CD4-positive, alpha-beta T cell treated with Interleukin-17A for 4 hours (primary cell): ENCODE results near the gene APBA2.
A peak's percentile ranks its signal among the peaks of the same experiment; 100 is the strongest.
"Not testable (repeated sequence)": the region's sequence is repeated elsewhere in the genome, so short reads cannot be mapped to it uniquely, and the experiment has no call there.

Experiments
- DNase-seq: peaks from one replicate; pipeline ENCODE4 v3.0.0-alpha.2; 2020; ENCODE audit warnings: mixed read lengths

The APBA2 gene

DNA sequence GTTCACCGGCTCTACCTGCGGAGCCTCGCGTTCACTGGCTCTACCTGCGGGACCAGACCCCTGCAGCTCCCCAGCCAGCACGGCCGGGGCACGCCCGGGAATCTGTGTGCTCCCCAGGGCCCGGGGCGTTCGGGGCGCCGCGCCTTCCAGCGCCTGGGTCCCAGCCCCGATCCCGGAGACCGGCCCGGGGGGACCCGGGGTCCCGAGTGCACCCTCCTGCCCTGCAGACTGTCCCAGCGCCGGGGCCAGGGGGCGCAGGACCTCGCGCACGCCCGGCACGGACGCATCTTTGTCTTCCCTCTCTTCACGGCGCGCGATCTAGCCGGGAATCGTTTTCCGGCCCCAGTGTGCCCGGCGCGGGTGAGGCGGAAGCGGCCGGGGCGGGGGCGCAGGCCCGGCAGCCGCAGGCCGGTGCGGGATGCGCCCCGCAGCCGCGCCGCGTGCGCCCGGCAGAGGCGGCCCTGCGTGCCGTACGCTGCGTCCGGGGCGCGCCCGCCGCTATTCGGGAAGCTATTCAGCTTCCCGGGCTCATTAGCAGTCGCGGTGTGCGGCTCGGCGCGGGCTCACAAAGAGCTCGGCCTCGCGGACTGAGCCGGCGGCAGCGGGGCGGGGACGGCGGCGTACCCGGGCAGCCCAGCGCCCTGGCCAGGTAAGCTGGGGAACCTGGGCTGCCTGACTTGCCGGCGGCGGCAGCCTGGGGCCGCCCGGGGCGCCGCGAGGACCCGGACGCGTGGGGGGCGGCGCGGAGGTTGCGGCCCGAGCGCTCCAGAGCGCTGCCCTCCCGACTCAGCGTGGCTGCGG is at the start of gene APBA2:
Gene APBA2 (plus strand): TSS at position 345 of the 801 bp plus-strand sequence. CDS start 167,911 bp downstream, outside the sequence.
- peak; percentile 70 for DNase-seq

DNA sequence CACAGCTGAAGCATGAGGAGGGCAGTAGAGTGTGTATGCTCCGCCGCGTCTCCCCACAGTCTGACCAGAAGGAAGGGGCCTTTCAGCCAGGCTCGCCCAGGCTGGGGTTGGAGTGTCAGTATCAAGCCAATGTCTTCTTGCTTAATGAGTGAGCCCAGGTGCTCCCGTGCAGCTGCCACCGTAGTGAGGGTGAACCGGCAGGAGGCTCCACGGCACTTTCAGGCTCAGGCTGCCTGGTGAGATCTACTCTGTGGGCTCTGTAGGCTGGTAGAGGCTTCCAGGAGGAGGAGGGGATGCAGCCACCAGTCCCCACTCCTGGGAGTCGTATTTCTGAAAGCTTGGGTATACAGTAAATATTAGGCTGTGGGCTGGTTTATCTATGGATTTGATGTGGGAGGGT is 45.5 kb upstream of the APBA2 start:
- DNase-seq: not testable (repeated sequence)

DNA sequence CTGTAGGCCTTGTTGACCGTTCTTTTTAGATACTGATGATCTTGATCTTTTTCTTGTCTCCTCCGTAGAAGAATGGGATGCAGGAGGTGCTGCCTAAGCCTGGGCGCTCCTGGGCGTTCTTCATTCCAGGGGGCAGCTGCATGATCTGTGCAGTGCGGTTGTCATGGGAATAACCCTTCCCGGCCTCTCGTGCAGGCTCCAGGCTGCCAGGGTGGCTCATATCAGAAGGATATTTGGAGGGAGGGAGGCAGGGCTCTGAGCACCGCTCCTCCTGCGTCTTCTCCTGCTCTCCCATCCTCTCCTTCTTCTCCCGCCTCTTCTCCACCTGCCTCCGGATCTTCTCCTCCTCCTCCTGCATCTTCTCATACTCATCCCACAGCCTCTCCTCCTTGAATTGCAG is 43.6 kb upstream of the APBA2 start:
- not testable (repeated sequence) for DNase-seq

DNA sequence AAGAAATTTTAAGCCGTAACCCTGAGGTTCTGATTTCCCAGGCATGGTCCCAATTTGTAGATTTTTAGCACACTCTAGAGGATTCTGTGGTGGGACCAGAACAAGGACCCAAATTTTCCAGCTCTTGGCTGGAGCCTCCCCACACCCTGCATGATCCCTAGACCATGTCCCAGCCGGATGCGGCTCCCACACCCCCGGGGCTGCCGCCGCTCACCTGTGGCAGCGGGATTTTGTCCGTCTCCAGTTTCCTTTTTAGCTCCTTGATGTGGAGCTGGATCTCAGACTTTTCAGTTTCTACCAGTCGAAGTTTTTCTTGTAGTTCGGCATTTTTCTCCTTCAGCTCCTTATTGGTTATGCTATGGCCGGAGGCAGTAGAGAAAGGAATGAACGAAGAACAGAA is 42.3 kb upstream of the APBA2 start:
- not testable (repeated sequence) for DNase-seq

DNA sequence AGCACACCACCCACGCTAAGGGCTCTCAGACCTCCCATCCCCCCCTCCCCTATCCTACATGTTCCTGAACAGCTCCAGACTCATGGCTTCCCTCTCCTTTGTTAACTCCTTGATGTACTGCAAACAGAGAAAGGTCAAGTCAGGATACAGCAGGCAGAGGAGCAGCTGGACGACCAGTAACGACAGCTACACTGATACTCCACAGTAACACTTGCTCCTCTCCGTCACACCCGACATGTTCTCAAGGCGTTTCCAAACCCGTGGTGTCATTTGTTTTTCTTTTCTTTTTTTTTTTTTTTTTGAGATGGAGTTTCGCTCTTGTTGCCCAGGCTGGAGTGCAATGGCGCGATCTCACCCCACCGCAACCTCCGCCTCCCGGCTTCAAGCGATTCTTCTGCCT is 41.6 kb upstream of the APBA2 start:
- not testable (repeated sequence) for DNase-seq

DNA sequence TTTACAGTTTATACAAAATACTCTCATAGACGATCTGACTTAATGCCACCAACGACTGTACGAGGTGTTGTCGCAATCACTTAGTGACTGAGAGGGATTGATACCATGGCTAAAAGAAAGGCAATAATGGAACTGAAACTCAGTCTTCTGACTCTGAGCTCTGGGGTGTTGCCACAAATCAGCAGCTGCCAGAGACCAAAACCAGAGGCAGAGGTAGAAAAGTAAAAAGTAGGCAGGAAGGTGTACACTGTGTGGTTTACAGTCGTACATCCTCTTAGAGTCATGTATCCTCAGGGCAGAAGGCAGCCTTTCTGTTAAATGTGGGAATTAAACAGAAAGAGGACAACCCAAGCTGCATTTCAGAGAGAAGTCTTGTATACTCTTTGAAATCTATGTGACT is 38.5 kb upstream of the APBA2 start:
- DNase-seq: not testable (repeated sequence)

DNA sequence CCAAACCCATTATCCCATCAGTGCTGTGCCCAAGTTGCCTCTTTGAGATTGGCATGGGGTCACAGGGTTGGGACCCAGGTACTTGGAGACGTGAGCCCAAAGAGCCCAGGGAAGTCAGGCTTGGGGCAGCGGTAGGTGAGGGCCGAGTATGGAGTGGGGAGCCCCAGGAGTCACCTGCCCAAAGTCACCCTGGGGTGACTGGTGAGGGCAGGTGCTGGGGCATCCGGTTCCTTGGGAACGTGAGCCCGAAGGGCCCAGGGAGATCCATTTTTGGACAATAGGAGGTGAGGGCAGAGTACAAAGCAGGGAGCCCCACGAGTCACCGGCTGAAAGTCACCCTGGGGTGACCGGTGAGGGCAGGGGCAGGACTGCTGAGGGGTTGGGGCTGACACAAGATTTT is 37.8 kb upstream of the APBA2 start:
- DNase-seq: not testable (repeated sequence)

DNA sequence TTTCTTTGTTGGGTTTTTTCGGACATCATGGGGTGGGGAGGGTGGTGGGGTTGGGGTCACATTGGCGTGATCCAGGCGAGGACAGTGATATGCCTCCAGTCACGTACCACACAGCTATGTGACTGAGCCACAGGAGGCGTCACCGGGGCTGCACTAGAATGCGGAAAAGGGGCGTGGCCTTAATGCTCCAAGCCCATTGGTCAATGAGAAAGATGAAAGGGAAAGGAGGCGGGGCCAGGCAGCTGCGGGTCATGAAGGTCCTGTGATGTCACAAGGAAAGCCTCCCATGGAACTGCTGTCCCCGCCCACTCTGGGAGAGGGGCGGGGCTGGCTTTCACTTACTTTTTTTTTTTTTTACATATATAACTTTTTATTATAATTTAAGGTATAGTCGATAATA is 37.3 kb upstream of the APBA2 start, which contains the start of gene GOLGA6L7:
Gene GOLGA6L7 (minus strand): TSS at position 124 of the 400 bp plus-strand sequence. CDS start 95 bp downstream, at position 29.
- not testable (repeated sequence) for DNase-seq

DNA sequence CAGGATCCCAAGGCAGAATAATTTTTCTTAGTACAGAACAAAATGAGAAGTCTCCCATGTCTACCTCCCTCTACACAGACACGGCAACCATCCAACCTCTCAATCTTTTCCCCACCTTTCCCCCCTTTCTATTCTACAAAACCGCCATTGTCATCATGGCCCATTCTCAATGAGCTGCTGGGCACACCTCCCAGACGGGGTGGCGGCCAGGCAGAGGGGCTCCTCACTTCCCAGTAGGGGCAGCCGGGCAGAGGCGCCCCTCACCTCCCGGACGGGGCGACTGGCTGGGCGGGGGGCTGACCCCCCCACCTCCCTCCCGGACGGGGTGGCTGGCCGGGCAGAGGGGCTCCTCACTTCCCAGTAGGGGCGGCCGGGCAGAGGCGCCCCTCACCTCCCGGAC is 36.5 kb upstream of the APBA2 start:
- not testable (repeated sequence) for DNase-seq

DNA sequence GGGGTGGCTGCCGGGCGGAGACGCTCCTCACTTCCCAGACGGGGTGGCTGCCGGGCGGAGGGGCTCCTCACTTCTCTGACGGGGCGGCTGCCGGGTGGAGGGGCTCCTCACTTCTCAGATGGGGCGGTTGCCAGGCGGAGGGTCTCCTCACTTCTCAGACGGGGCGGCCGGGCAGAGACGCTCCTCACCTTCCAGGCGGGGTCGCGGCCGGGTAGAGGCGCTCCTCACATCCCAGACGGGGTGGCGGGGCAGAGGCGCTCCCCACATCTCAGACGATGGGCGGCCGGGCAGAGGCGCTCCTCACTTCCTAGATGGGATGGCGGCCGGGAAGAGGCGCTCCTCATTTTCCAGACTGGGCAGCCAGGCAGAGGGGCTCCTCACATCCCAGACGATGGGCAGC is 36.0 kb upstream of the APBA2 start:
- DNase-seq: not testable (repeated sequence)

DNA sequence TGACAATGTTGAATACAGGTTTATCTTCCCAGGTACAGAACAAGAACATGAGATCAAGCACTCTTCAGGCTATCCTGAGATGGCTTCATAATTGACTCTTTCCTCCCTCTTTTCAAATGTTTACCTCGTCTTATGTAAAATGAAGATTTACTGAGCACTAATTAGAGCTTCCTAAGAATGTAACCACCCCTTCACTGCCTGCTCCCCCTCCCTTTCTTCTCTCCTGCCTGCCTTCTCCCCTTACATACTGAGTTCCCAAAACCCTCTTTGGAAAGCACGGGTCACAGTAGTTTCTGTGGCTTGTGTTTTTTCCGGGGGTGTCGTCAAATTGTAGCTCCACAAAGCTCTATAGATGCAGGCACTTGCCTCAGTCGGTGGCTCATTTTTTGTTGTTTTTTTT is 32.1 kb upstream of the APBA2 start:
- not testable (repeated sequence) for DNase-seq

DNA sequence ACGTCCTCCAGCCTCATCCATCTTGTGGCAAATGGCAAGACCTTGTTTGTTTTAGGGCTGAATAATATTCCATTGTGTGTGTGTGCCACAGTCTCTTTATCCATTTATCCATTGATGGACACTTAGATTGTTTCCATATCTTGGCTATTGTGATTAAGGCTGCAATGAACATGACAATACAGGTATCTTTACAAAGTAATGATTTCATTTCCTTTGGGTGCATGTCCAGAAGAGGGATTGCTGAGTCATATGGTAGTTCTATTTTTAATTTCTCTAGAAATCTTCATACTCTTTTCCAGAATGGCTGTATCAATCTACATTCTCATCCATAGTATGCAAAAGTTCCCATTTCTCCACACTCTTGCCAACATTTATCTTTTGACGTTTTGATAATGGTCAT is 31.2 kb upstream of the APBA2 start:
- DNase-seq: not testable (repeated sequence)

DNA sequence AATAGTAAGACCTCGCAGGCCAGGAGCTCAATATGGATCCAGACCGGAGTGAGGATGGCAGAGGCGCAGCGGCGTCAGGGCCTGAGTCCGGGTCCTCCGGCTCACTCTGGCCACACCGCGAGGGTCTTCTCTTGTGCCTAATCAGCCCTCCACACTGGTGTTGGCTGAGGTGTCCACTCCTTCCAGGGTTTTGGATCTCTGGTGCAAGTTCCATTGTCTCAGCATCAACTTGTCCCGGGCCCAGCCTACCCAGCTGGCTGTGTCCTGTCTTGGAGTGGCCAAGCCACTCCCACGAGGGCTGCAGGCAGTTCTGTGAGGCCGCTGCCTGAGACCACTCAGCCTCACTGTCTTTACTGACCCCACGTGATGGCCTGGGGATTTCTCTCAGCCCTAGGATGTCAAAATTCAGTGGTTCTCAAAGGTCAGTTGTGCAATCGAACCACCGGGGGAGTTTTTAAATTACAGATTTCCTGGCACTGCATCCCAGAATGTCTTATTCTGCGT is 24.7 kb upstream of the APBA2 start:
- no peak for DNase-seq

DNA sequence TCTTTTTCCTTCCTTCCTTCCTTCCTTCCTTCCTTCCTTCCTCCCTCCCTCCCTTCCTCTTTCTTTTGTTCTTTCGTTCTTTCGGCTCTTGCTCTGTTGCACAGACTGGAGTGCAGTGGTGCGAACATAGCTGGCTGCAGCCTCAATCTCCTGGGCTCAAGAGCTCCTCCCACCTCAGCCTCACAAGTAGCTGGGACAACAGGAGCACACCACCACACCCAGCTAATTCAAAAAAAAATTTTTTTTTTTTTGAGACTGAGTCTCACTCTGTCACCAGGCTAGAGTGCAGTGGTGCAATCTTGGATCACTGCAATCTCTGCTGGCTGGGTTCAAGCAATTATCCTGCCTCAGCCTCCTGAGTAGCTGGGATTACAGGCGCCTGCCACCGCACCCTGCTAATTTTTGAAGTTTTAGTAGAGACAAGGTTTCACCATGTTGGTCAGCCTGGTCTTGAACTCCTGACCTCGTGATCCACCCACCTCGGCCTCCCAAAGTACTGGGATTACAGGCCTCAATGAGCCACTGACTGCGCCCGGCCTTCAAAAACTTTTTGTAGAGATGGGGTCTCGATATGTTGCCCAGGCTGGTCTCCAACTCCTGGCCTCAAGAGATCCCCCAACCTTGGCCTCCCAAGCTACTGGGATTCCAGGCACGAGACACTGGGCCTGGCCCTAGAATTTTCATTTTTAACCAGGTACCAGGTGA is 24.0 kb upstream of the APBA2 start:
- DNase-seq: not testable (repeated sequence)

DNA sequence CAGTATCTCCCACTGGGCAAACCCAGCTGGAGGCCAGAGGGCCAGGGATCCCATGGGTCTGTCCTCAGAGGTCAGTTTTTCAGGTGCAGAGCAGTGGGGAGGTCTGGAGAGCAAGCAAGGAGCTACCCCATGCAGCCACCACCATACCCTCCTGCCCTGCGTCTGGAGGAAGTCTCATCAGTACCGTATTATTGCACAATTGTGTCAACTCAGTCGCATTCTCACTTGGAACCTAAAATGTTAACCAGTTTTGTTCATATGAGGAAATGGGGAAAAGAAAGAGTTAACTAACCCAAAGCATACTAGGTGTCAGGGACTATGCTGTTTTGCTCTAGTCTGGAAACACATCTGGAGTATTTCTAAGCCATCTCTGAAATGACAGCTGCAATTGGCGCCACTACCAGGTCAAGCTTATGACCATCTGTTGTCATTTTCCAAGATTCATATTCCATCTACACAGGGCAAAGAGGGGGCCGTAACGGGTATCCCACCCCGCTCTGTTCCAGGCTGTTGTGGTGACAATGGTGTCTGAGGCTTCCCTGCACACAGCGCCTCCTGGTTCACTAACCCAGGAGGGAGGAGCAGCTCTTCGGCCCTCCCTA is 16.9 kb upstream of the APBA2 start:
- no peak for DNase-seq

DNA sequence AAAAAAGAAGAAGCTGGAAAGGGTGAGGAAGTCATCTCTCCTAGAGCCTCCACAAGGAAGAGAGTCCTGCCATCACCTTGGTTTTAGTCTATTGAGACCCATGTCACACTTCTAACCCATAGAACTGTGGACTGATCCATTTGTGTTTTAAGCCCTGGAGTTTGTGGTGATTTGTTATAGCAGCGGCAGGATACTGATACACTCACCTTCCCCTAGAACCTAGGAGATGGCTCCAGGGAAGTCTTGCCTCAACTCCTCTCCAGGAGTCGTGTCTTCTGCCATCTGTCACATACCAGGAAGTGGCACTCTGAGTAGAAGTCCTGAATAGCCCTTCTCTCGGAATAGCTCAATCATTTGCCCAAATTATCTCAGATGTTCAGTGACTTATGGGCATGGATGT is 14.6 kb upstream of the APBA2 start:
- DNase-seq: no peak

DNA sequence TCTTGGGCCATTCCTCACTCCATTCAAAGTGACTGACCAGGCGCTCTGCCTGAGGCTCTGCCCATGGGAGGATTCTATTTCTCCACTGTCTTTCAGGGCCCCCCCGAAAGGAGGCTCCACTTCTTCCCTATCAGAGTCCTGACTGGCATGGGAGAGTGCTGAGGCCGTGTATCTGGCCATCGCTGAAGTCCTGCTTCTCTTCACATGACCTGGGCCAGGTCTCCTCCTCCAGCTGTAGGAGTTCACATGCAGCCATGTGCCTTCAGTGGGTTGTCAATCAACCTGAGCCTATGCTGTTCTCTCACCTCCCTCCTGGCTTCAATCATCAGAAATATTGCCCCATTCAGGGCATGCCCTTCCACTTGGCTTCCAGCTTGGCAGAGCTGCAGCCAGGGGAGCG is 12.8 kb upstream of the APBA2 start:
- DNase-seq: no peak

DNA sequence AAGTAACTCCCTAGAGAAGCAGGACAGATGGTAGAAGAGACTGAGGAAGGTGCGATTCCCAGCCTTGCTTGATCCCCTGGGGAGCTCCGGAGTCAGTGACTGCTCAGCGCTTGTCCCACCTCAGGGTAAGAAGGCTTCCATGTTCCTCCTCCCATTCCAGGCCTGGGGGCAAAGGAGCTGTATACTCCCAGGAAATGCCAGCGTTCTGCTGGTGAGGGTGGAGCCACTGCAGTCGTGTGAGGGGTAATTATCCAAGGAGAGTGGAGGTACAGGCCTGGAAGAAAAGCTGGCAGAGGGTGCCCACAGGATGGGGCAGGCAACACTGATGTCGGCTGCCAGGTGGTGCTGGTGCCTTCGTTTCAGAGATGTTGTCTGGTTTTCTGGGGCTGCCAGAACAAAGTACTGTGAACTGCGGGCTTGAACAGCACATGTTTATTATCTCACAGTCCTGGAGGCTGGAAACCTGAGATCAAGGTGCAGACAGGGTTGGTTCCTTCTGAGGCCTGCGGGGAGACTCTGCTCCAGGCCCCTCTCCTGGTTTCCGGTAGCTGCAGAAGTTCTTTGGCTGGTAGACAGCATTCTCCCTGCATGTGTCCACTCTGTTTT is 12.1 kb upstream of the APBA2 start:
- peak; percentile 61 for DNase-seq

DNA sequence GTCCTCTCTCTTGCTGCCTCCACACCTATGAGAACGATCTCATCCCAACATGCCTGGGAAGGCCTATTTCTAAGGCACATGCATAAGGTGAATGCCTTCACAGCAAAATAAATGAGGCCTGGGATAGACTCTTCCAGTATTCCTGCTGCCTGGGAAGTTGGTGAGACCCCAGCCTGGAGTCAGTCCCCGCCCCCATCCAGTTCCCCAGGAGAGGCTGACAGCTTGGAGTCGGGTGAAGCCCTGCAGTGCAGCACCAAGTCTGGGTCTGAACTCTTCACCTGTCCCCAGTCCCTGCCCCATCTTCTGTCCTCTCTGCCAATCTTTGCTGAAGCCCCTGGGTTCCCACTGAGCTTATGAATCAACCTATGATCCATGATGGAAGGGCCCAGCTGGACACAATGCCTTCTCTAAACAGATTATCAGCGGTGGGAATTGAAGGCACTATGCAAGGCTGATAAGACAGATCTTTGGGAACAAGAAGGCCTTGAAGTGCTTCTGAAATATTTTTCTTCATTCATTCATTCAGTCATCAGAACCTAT is 10.2 kb upstream of the APBA2 start:
- DNase-seq: no peak

DNA sequence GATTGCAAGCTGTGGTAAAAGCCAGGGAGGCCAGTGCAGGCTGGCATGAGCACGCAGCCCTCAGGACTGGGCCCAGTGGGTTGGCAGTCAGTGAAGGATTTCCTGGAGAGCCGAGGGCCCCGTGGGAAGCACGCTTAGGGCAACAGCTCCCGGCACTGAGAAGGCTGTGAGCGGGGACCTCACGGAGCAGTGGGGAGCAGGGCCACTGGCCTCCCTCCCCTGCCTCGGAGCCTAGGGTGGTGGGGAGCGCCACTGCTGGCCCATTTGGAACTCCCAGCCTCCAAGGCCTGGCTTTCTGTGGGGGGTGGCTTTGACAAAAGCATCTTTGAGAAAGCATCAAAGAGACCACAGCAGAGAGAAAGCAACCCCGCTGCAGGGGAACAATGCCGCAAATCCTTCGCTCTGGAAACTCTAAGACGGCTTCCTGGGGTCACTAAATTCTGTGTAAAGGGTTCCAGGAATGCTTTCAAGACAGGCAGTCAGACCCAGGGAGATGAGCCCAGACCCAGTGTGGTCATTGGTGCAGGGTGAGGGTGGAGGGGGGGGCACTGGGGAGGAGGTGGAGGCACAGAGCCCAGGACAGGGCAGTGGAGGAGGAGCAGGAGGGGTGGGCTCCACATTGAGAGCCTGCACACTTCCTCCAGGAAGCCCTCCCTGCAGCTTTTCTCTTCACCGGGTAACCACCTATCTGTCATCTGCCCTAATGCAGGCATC is 9.5 kb upstream of the APBA2 start:
- DNase-seq: no peak

DNA sequence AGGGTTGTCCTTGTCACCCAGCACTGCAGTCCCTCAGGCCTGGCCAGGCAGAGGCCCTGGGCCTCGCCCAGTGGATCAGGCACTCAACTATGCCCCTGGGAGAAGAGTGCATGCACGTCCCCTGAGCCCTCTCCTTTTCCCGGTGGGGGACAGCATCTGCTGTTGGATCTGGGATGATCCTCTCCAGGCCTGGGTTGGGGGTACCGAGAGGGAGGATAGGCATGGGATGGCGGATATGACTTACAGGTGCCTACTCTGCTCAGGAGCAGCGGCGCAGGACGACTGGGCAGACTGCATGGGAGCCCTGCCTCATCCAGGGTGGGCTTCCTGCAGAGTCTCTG is 9.0 kb upstream of the APBA2 start:
- DNase-seq: no peak

DNA sequence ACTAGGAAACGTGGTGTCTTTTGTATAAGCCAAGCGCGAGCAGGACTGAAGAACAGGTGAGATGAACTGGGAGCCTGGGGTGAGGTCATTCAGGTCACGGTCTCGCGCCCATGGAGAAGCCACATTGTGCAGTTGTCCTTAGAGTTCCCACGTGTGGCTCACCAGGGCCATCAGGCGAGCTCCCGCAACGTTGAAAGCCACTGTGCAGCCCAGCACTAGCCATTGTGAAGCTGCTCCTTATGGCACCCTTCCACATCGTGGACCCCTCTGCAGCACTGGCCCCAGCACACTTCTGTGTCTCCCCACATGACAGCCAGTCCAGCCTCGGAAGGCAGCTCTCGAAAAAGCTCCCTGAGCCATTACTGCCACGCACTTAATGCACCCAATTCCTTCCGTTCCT is 7.6 kb upstream of the APBA2 start:
- DNase-seq: no peak
